HG03280 (cell line): ENCODE data around the gene ARPP21.
"Not testable (repeated sequence)": the region's sequence is repeated elsewhere in the genome, so short reads cannot be mapped to it uniquely, and the experiment has no call there.

Experiments
- ATAC-seq: cut with Tn5 transposase; IDR thresholded peaks from one replicate; pipeline ENCODE4 v1.9.1; 2021; ENCODE audit warnings: mild to moderate bottlenecking, moderate library complexity; ENCODE audit not compliant: unreplicated experiment

ARPP21 gene

DNA sequence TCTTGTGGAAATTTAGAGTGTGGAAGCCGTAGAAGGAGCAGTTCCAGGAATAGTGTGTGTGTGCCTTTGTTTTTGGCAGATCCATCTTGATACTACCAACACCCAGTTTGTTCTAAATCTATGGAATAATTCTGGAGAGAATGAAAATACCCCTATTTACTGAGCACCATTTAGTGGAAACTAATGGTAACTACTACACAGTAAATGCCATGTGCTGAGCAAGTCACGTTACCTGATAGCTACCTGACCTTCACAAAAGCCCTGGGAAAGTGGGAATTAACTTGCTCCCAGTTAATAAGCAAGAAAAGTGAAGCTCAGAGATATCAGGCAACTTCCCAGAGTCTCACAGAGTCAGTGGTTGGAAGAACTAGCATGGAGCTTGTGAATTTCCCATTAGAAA lies 137.7 kb downstream of the ARPP21 start:
- ATAC-seq: no peak

DNA sequence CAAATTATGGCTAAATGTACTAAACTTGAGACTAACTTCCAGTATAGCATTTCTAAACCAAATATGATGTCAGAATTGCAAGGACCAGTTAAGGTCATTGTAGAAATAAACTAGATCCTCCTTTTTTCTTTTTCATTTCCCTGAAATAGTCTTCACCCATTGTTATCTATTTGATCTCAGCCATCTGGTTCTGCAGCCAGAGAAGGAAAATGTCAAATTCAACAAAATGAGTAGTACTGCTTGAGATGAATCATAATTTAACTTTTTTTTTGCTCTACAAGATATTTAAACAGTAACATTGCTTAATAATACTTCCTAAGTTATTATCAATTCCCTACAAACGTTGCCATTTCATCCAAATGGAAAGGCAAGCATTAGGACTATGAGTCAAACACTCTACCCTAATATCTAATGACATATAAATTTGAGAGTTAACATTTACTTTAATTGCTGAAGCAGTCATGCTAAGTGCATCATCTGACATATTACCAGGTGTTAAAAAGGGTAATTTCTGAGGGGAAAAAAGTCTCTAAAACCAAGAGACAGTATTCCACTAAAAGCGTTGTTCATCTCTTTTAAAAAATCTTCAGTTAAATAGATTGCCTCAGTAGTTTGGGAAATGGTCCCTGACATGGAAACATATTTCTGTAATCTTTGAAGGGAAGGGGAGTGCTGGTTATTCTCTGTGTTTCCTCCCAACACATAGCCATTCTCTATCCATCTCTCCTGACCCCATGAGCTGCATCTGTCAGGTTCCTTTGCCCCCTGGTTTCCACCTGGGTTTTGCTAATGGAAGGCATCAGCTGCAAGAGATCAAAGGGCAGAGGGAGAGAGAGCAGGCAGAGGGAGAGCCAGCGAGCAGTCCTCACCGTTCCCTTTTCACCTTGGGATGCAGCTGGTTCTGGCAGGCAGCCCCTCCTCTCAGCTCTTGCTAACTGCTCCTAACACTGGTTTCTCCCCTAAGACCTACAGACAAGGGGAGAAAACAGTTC lies 138.5 kb downstream of the ARPP21 start:
- no peak for ATAC-seq

GRCh38 chr3:35779611-35780010 lies 140.3 kb downstream of the ARPP21 start:
- no peak for ATAC-seq

DNA sequence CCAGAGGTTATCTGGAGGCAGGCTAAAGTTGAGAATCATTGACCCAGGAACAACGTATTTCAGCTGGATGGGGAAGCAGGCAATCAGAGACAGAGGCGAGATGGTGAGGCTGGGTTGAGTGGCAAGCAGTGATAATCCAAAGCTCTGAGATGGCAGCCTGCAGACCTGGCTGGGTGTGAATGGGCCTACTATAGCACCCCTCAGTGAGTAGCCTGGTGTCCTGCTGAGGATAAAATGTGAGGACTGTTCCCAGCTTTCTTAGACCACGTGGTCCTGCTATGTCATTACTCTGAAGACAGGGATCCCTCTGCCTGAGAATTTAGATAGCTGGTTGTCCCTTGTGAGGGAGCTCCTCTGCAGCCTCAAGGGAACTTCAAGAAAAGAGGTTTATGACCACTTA lies 141.5 kb downstream of the ARPP21 start:
- ATAC-seq: no peak

- no peak for ATAC-seq
Measured at GRCh38 chr3:35781558-35781957, 142.2 kb downstream of the ARPP21 start.

DNA sequence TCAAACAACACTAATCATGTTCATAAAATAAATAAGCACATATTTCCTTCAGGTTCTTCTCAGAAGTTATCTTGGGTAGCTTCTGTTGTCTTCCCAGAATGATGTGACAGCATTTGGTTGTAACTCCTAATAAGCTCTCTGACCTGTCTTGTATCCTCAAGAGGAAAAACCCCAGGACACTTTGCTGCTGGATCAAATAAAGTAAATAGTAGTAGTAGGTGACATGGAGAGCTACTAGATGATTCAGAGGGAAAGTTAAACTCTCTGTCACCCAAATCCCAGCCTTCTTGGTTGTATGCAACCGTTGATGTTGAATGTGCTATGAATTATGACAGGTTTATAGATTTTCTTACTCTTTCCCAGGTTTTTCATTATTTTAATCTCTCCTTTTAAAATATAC lies 143.0 kb downstream of the ARPP21 start:
- ATAC-seq: no peak

DNA sequence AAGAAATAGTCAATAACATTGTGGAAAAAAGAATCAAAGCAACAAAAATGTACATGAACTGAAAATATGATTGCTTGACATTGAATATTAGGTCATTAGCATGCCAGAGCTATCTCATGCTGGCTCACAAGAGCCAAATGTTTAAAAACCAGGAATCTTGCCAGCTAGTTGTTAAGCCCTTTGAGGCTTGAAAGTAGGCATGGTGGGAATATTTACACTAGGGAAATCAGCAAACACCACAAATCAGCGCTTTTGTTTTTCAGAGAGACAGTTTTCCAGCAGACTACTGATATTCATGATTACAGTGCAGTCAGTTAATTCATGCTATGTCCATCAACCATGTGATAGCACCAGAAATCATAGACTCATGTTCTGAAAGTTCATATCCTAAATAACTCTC lies 144.8 kb downstream of the ARPP21 start:
- ATAC-seq: no peak

DNA sequence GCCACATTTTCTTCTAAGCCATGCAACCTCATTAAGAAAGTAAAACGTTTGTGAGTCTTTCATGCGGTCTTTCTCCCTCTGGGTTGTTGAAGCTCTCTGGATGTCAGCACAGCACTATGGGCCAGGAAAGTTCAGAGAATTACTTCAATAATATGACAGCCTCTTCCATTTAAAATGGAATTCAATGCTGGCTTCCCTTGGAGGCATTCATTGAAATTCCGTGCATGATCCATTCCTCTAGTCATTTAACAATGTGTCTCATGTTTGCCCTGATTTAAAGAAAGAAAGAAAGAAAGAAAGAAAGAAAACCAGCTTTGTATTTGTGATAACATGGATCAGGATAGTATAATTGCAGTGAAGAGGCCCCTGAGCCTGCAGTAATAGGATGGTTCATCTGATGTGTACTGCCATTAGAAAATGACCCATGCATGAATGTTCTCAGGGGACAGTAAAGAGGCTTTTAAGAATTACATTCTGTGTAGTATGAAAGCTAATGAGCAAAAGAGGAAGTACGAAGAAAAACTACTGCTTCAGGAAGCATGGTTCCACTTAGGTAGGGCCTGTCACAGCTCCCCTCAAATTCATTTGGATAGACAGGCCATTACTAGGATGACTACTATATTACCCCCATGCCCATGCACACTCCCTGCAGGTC lies 146.0 kb downstream of the ARPP21 start:
- ATAC-seq: no peak

DNA sequence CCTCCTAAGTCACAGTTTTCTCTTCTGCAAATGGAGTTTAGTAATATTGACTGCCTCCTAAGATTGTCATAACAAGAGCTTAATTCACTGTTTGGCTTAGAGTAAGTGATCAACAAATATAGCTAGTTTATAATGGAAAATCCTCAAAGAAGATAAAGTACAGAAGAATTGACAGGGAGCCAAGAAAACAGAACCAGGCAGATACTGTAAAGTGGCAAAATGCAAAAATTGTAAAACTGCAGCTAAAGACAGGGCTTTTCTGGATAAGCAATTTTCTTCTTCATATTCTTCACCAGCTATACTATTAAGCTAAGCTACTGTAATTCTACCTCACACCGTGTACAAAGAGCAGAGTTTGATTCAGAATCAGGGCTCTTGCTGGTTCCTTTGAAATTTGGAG lies 148.6 kb downstream of the ARPP21 start:
- no peak for ATAC-seq

DNA sequence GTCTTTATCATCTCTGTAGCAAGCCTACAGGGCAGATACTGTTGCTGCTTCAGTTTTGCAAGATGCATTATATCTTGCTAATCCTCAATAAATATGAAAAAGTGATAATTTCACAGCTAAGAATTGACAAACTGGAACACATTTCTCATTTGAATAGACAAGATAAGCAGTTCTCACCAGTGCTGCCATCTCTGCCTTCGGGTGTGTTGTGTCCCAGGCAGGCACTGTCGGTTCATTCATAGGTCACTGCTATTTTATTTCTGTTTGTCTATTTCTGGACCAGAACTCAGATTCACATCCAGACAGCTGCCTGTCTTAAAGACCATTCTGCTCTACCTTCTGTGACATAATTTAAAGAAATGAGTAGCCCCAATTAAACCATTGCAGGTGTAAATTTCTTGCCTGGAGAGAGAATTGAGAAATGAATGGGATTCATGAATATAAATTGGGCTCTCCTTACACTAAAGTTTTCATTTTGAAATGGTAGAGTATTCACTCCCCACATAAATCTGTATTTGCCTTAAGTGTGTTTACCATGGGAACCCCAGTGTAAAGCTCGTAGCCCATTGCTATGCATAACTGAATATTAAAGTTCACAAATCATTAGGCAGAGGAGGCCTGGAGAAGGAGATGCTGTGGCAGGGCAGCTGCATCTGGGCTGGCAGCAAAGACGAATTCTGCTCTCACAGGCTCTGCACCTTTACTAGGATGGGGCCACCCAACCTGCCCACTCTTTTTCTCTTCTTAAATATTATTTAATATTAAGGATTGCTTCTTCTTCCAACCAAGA lies 149.9 kb downstream of the ARPP21 start:
- no peak for ATAC-seq

DNA sequence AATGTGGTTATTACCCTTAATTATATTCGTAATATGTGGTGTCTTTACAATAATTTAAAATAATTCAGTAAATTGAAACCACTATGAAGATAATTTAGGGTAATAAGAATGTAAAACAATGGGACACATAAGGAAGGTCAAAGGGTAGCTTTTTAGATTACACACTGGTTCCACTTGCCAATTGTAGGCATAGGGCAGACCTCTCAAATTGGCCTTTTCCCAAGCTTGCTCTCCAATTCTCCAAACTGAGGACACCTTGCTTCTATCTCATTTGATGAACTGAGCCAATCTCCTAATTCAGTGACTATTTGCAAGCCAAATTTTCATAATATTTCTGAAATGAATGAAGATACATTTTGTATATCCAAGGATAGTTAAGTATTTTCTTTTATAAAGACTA lies 151.4 kb downstream of the ARPP21 start:
- no peak for ATAC-seq

- ATAC-seq: no peak
Measured at GRCh38 chr3:35793667-35794066, 154.3 kb downstream of the ARPP21 start.

DNA sequence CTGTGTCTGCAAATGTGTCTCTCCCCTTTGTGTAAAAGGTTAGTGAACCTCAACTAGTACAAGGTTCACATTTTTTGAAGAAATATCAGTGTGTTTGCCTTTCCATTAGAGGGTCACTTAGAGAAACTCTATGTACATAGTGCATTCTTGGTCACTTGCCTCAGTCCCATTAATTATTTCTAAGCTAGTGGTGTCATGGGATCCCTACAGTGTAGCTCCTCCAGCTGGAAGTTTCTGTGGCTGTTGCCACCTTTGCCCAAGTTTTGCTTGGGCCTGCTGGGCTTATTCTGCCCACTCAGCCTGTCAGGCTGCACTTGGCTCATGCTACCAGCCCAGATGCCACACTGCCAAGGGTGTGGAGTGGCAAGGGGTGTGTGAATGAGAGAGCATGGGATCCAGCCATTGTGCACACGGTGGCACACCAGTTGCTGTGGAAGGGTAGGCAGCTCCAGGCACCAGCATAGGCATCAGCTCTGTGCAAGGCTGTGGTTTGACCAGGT lies 161.7 kb downstream of the ARPP21 start:
- no peak for ATAC-seq

- ATAC-seq: no peak
Measured at GRCh38 chr3:35814531-35814930, 175.2 kb downstream of the ARPP21 start.

- ATAC-seq: not testable (repeated sequence)
Measured at GRCh38 chr3:35815796-35816195, 176.5 kb downstream of the ARPP21 start.

GRCh38 chr3:35817216-35817615 lies 177.9 kb downstream of the ARPP21 start:
- ATAC-seq: no peak

DNA sequence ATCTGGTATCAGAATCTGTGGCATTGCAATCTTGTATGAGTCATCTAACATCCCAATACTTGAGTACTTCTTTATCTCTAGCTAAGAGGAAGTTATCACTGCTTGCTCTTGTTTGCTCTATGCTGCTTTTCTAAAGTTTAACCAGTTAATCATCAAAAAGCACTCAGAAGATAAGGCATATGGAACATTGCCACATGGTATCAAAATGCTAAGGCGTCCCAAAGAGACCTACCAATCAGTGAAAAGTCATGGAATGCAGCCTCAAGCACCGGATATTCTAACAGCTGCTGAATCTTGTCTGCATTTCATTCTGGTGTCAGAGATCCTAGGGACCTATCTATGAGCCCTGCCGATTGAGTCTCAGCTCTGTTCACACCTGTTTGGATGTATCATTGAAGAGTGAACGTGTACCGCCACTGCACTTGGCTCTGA lies 192.8 kb downstream of the ARPP21 start:
- ATAC-seq: no peak
